Germinal center (tissue), 1 donor: ENCODE results near the gene PRELID2.

Experiments used
- DNase-seq: peaks from one replicate; pipeline ENCODE4 v3.0.0; 2012; ENCODE audit warnings: mixed read lengths, low spot score

Gene PRELID2

GRCh38 chr5:145797336-145797735 lies 37.8 kb downstream of the PRELID2 start:
- DNase-seq = no peak

GRCh38 chr5:145796318-145796717 lies 38.8 kb downstream of the PRELID2 start:
- DNase-seq = no peak

- DNase-seq = no peak
These were observed 41.6 kb downstream of the PRELID2 start for GRCh38 chr5:145793574-145793973.

GRCh38 chr5:145792840-145793239 lies 42.3 kb downstream of the PRELID2 start:
- DNase-seq = no peak

GRCh38 chr5:145791866-145792265 lies 43.3 kb downstream of the PRELID2 start:
- no peak for DNase-seq

GRCh38 chr5:145787996-145788395 lies 47.1 kb downstream of the PRELID2 start:
- no peak for DNase-seq

GRCh38 chr5:145787507-145787906 lies 47.6 kb downstream of the PRELID2 start:
- DNase-seq = no peak

- DNase-seq = no peak
These were observed 48.1 kb downstream of the PRELID2 start for GRCh38 chr5:145787001-145787400.

- DNase-seq = no peak
These were observed 54.2 kb downstream of the PRELID2 start for GRCh38 chr5:145780982-145781381.

GRCh38 chr5:145778144-145778900 lies 56.8 kb downstream of the PRELID2 start:
- no peak for DNase-seq

- DNase-seq = no peak
These were observed 57.6 kb downstream of the PRELID2 start for GRCh38 chr5:145777445-145778063.

- no peak for DNase-seq
These were observed 58.3 kb downstream of the PRELID2 start for GRCh38 chr5:145776886-145777285.

- no peak for DNase-seq
These were observed 59.2 kb downstream of the PRELID2 start for GRCh38 chr5:145775893-145776444.

GRCh38 chr5:145775411-145775810 lies 59.7 kb downstream of the PRELID2 start:
- DNase-seq = no peak

- no peak for DNase-seq
These were observed 60.7 kb downstream of the PRELID2 start for GRCh38 chr5:145774442-145774841.

- no peak for DNase-seq
These were observed 62.7 kb downstream of the PRELID2 start for GRCh38 chr5:145772466-145772865.

GRCh38 chr5:145768863-145769262 lies 66.3 kb downstream of the PRELID2 start:
- DNase-seq = no peak

GRCh38 chr5:145764325-145764724 lies 70.8 kb downstream of the PRELID2 start:
- DNase-seq = no peak

GRCh38 chr5:145762833-145763232 lies 72.3 kb downstream of the PRELID2 start:
- no peak for DNase-seq

- DNase-seq = no peak
These were observed 73.9 kb downstream of the PRELID2 start for GRCh38 chr5:145761254-145761653.

- DNase-seq = no peak
These were observed 74.5 kb downstream of the PRELID2 start for GRCh38 chr5:145760660-145761059.

- no peak for DNase-seq
These were observed 82.2 kb downstream of the PRELID2 start for GRCh38 chr5:145752947-145753346.

- no peak for DNase-seq
These were observed 82.6 kb downstream of the PRELID2 start for GRCh38 chr5:145752534-145752933.
